Brain pericyte (primary cell): ENCODE results near the gene SLC44A3.
"Not testable (repeated sequence)": the region's sequence is repeated elsewhere in the genome, so short reads cannot be mapped to it uniquely, and the experiment has no call there.

Experiments
- DNase-seq: peaks from one replicate; pipeline ENCODE4 v3.0.0-alpha.2; 2012; ENCODE audit warnings: low read depth, low spot score

The SLC44A3 gene

DNA sequence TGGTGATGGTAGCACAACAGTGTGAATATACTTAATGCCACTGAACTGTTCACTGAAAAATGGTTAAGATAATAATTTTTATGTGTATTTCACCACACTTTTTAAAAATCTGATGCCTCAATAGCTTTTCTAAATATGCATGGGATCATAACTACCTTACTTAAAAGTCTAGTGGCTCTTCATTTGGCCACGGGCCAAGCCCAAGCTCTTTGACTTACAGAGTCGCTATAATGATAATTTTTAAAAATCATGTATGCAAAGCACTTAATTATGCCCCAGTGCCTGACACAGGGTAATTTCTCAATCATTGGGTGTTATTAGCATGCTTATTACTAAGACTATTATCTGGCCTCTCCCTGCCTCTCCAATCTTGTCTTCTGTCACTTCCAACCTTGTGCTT is 114.4 kb downstream of the SLC44A3 start:
- DNase-seq = no peak

GRCh38 chr1:94935034-94935433 is 114.9 kb downstream of the SLC44A3 start:
- DNase-seq = no peak

DNA sequence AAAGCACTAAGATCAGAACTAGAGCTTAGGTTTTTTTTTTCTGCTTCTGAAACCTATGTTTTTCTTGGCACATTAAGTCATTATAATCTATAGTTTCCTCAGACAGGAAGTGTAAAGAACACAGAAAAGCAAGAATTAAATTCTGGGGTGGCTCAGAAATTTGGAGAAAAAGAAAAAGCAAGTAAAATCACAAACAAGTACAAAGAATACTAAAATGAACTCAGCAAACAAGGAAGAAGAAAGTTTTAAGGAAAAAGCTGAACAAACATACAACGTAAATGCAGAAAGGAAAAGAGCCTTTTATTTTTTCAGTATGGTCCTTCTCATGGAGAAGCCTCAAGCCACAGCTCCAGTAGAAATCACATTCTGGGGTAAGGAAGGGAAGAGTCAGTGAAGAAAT is 115.3 kb downstream of the SLC44A3 start:
- DNase-seq = no peak

GRCh38 chr1:94936861-94937620 is 116.9 kb downstream of the SLC44A3 start:
- DNase-seq = no peak

DNA sequence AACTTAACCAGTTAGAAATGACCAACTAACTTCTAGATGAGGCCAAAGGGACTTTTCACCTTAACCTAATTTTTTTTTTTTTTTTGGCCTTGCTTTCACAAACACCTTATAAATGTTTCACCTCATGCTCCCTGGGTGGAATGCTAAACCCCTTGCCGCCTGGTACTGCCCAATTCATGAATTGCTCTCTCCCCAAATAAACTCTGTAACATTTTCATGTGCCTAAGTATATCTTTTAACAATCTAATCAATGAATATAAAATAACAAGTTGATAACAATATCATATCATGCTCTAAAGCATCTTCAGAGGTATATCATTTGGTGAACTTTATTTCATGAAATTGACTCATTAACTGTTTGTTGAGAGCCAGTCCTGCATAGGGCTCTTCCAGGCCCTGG is 117.7 kb downstream of the SLC44A3 start:
- DNase-seq = no peak

- DNase-seq = no peak
Measured at GRCh38 chr1:94940738-94941137, 120.6 kb downstream of the SLC44A3 start.

DNA sequence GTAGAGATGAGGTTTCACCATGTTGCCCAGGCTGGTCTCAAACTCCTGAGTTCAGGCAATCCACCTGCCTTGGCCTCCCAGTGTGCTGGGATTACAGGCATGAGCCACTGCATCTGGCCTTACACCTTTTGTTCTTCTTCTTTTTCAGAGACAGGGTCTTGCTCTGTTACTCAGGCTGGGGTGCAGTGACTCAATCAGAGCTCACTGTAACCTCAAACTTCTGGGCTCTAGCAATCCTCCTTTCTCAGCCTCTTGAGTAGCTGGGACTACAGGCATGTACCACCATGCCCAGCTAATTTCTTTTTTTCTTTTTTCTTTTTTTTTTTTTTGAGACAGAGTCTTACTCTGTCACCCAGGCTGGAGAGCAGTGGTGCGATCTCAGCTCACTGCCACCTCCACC is 121.3 kb downstream of the SLC44A3 start:
- not testable (repeated sequence) for DNase-seq

DNA sequence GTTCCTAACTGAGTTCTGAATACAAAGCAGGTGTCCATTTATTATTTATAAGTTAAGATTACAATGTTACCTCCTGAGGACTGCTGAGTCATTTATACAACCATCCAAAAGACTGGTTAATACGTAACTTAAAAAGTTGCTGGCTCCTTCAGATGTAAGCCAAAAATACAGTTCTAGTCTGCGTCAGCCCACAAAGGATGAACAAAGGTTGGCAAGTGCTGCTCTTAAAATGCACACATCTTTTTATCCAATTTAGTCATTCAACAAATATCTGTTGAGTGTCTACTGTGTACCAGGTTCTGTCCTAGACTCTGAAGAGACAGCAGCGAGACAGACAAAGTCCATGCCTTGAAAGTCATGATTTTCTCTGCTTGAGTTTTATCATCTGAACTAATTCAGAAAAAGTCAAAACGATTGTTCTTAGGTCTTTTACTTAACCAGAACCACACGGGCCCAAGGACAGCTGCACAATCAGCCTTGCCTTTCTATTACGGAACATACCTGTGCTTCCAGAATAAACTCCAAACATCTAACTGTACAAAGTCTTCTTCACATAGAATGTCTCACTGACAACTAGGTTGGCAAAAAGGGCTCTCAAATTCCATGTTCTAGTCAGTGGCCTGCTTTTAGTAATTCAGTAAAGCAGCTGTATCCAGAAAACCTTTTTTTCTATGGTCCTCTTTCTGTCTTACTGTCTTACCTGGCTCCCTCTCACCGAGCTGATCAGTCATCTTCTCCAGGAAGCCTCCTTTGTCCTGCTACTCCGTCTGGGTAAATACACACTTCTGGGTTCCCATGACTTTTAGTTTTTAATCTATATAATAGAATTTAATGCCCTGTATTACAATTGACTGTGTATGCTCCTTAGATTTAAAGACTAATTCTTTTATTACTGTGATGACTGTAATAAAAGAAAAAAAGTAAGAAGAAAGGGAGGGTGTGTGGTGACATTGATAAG is 122.3 kb downstream of the SLC44A3 start:
- DNase-seq = no peak
